ENCODE measurements around the gene CELSR3. TPM values are rescaled to one million over a fixed set of nuclear protein-coding genes. Genes with fewer than 3 reads are reported as not detected.

The CELSR3 gene
- polyA plus RNA-seq, 4 donors: 0.27 to 2.8 (median 1.1) TPM

DNA sequence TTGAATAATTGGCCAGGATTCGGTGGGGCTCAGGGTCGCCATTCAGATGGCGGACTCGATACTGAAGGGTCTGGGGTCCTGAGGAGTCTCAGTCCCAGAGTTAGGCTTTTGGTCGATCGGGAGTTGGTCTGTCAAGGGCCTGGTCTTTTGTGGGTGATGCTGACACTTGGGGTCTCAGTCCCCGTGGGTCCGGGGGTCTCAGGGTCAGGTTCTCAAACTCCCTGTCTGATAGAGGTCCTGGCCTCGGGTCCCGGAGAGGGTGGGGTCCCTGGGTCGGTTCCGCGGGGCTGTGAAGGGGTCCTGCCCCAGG lies 22.6 kb upstream of the CELSR3 start:
- H3K4me3 ChIP-seq (ENCODE audit: low read depth in 1 of 3, low read length in 3 of 3): peak overlapping the region; percentile 42 to 81 (median 79)
- peaks cover 2 to 72% (median 3%) of the 10 kb centered on the region in 3 donors for H3K36me3 ChIP-seq (ENCODE audit: control insufficient read depth in 3 of 3, insufficient read depth in 2 of 3, low read depth in 1 of 3, low read length in 3 of 3)
- H3K27ac ChIP-seq (ENCODE audit: low read depth in 1 of 3, low read length in 2 of 3): peak overlapping the region in 2 of 3 donors; percentile 80 to 87
- DNase-seq: no peak
- no peak for FAIRE-seq
- WGBS, 3 donors: 7 to 11% (median 9%) methylated on average over 13 of the region's 13 CpGs
- H3K9me3 ChIP-seq (ENCODE audit: control insufficient read depth in 2 of 2, insufficient read depth in 1 of 2, low read depth in 1 of 2, low read length in 1 of 2): no peaks in the 10 kb centered on the region
- no peaks in the 10 kb centered on the region for H3K27me3 ChIP-seq (ENCODE audit: control insufficient read depth in 3 of 3, insufficient read depth in 3 of 3, low read length in 3 of 3)
- H3K4me1 ChIP-seq (ENCODE audit: control insufficient read depth in 3 of 3, insufficient read depth in 2 of 3, low read depth in 1 of 3, low read length in 2 of 3): peaks cover 0 to 23% (median 4%) of the 10 kb centered on the region in 3 donors

DNA sequence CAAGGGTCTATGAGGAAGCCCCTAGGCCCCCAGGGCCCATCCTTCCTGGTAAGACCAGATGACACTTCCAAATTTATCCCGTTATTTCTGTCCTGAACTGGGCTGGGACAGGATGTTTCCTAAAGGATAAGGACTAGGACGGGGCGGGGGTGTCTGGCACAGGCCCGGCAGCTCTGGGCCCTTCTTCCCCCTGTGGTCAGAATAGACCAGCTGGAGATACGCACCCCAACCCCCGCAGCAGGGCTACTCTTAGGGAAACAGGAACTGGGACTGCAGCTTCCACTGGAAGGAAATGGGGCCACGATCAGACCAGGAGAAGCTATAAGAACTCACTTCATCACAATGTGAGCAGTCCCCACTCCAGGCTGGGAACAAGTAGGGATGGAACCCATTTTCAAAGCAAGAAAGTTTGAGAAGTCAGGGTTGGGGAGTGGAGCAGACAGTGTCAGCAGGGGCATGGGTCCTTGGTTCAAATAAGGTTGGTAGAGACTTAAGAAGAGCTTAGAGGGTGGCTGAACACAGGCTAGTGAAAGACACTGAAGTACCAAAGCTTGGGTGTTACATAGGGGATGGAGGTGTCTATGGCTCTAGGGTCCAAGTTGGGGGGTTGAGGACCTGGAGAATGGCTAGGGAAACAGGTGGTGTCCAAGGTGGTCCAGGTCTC lies 21.9 kb upstream of the CELSR3 start:
- WGBS, 3 donors: 42 to 59% (median 47%) methylated on average over 7 of the region's 7 CpGs
- Histone ChIP-seq H3K4me1 (ENCODE audit: control insufficient read depth in 3 of 3, insufficient read depth in 2 of 3, low read depth in 1 of 3, low read length in 2 of 3) (peaks cover 0 to 23% (median 4%) of the 10 kb centered on the region in 3 donors), H3K27me3 (ENCODE audit: control insufficient read depth in 3 of 3, insufficient read depth in 3 of 3, low read length in 3 of 3) (no peaks in the 10 kb centered on the region), H3K4me3 (ENCODE audit: low read depth in 1 of 3, low read length in 3 of 3) (peak overlapping the region in 2 of 3 donors; percentile 79 to 81), H3K36me3 (ENCODE audit: control insufficient read depth in 3 of 3, insufficient read depth in 2 of 3, low read depth in 1 of 3, low read length in 3 of 3) (peaks cover 0 to 74% (median 5%) of the 10 kb centered on the region in 3 donors), H3K9me3 (ENCODE audit: control insufficient read depth in 2 of 2, insufficient read depth in 1 of 2, low read depth in 1 of 2, low read length in 1 of 2) (no peaks in the 10 kb centered on the region), H3K27ac (ENCODE audit: low read depth in 1 of 3, low read length in 2 of 3) (peak overlapping the region in 1 of 3 donors; percentile 19)
- peak in 1 of 2 donors; percentile 32 for DNase-seq
- no peak for FAIRE-seq

DNA sequence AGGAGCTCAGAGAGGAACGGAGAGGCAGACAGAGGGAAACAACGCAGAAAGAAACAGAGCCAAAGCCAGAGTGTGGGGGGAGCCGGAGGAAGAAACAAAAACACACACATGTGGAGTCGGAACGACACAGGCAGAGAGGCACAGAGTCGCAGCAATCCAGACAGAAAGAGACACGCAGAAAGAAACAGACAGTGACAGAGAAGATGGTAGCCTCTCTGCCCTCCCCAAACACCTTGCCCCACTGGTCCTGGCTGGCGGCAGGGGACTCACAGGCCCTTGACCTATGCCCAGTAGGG lies 21.3 kb upstream of the CELSR3 start:
- no peak overlapping the region for H3K27ac ChIP-seq (ENCODE audit: low read depth in 1 of 3, low read length in 2 of 3)
- no peak for FAIRE-seq
- WGBS, 3 donors: 70 to 82% (median 75%) methylated on average over 8 of the region's 8 CpGs
- peaks cover 0 to 74% (median 5%) of the 10 kb centered on the region in 3 donors for H3K36me3 ChIP-seq (ENCODE audit: control insufficient read depth in 3 of 3, insufficient read depth in 2 of 3, low read depth in 1 of 3, low read length in 3 of 3)
- no peaks in the 10 kb centered on the region for H3K9me3 ChIP-seq (ENCODE audit: control insufficient read depth in 2 of 2, insufficient read depth in 1 of 2, low read depth in 1 of 2, low read length in 1 of 2)
- H3K4me1 ChIP-seq (ENCODE audit: control insufficient read depth in 3 of 3, insufficient read depth in 2 of 3, low read depth in 1 of 3, low read length in 2 of 3): peaks cover 0 to 23% (median 4%) of the 10 kb centered on the region in 3 donors
- H3K4me3 ChIP-seq (ENCODE audit: low read depth in 1 of 3, low read length in 3 of 3): no peak overlapping the region
- H3K27me3 ChIP-seq (ENCODE audit: control insufficient read depth in 3 of 3, insufficient read depth in 3 of 3, low read length in 3 of 3): no peaks in the 10 kb centered on the region
- DNase-seq: no peak

DNA sequence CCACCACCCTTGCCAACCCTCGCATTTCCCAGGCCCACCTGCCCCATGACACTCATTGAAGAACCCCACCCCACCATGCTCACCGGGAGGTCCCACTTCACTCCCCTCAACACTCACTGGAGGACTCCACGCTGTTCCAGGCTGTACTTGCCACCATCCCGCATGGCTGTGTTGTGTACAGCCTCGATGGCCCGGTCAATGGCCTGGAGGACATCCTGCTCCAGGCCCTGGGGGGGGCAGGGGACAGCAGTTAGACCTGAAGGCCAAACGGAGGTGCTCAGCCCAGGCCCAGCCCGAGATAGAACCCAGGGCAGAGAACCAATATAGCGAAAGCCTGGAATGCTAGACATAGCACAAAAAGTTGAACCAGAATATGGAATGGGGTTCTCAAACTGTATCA lies 20.1 kb upstream of the CELSR3 start:
- FAIRE-seq (no peak), DNase-seq (no peak)
- Histone ChIP-seq H3K27ac (ENCODE audit: low read depth in 1 of 3, low read length in 2 of 3) (no peak overlapping the region), H3K9me3 (ENCODE audit: control insufficient read depth in 2 of 2, insufficient read depth in 1 of 2, low read depth in 1 of 2, low read length in 1 of 2) (no peaks in the 10 kb centered on the region), H3K36me3 (ENCODE audit: control insufficient read depth in 3 of 3, insufficient read depth in 2 of 3, low read depth in 1 of 3, low read length in 3 of 3) (peaks cover 0 to 73% (median 7%) of the 10 kb centered on the region in 3 donors), H3K27me3 (ENCODE audit: control insufficient read depth in 3 of 3, insufficient read depth in 3 of 3, low read length in 3 of 3) (no peaks in the 10 kb centered on the region), H3K4me1 (ENCODE audit: control insufficient read depth in 3 of 3, insufficient read depth in 2 of 3, low read depth in 1 of 3, low read length in 2 of 3) (peaks cover 0 to 23% (median 4%) of the 10 kb centered on the region in 3 donors), H3K4me3 (ENCODE audit: low read depth in 1 of 3, low read length in 3 of 3) (no peak overlapping the region)
- 88 to 97% (median 93%) methylated on average over 9 of the region's 9 CpGs for WGBS, 3 donors

DNA sequence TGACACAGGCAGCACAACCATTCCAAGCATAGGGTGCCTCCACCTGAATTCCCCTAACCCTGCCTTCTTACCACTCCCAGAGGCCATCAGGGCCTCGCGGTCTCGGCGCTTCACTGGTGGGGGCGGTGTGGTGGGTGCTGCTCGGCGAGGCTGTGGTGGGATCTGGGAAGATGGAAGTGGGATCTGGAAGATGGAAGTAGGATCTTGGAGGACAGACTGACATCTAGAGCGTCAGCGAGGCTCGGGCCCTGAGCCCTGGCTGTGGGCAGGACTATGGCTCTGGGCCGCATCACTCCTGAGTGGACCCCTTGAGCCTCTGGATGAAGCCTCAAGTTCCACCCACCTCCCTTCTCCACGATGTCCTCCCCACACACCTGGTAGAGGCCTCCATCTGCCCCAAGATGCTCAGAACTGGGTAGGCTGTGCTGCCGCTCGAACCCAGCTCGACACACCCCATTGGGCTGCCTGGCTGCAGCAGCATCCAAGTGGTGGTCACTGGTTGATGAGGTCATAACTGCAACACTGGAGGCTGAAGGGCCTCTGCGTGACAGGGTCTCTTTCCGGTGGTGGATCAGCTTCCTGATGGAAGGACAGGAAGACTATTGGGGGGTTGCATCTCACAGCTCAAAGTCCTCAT lies 19.4 kb upstream of the CELSR3 start:
- Histone ChIP-seq H3K27me3 (ENCODE audit: control insufficient read depth in 3 of 3, insufficient read depth in 3 of 3, low read length in 3 of 3) (no peaks in the 10 kb centered on the region), H3K36me3 (ENCODE audit: control insufficient read depth in 3 of 3, insufficient read depth in 2 of 3, low read depth in 1 of 3, low read length in 3 of 3) (peaks cover 0 to 72% (median 8%) of the 10 kb centered on the region in 3 donors), H3K4me3 (ENCODE audit: low read depth in 1 of 3, low read length in 3 of 3) (no peak overlapping the region), H3K9me3 (ENCODE audit: control insufficient read depth in 2 of 2, insufficient read depth in 1 of 2, low read depth in 1 of 2, low read length in 1 of 2) (no peaks in the 10 kb centered on the region), H3K27ac (ENCODE audit: low read depth in 1 of 3, low read length in 2 of 3) (no peak overlapping the region), H3K4me1 (ENCODE audit: control insufficient read depth in 3 of 3, insufficient read depth in 2 of 3, low read depth in 1 of 3, low read length in 2 of 3) (peaks cover 0 to 23% (median 4%) of the 10 kb centered on the region in 3 donors)
- 93 to 98% (median 95%) methylated on average over 17 of the region's 17 CpGs for WGBS, 3 donors
- no peak for DNase-seq
- FAIRE-seq: no peak

DNA sequence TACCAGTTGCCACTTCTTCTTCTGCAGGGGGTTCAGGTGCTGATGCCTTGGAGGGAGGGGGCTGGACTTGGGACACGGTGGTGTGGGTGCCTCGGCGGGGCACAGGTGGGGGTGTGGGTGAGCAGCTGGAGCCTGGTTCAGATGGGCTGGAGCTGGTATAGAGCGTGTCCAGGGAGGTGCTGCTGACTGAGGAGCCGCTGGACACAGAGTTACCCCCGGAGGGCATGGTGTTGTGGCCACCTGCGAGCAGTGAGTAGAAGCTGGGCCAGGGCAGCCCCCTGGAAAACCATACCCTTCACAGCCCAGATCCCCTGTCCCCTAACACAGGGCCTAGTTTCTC lies 18.8 kb upstream of the CELSR3 start:
- Histone ChIP-seq H3K36me3 (ENCODE audit: control insufficient read depth in 3 of 3, insufficient read depth in 2 of 3, low read depth in 1 of 3, low read length in 3 of 3) (peaks cover 0 to 71% (median 8%) of the 10 kb centered on the region in 3 donors), H3K27me3 (ENCODE audit: control insufficient read depth in 3 of 3, insufficient read depth in 3 of 3, low read length in 3 of 3) (no peaks in the 10 kb centered on the region), H3K9me3 (ENCODE audit: control insufficient read depth in 2 of 2, insufficient read depth in 1 of 2, low read depth in 1 of 2, low read length in 1 of 2) (no peaks in the 10 kb centered on the region), H3K4me1 (ENCODE audit: control insufficient read depth in 3 of 3, insufficient read depth in 2 of 3, low read depth in 1 of 3, low read length in 2 of 3) (peaks cover 0 to 23% (median 4%) of the 10 kb centered on the region in 3 donors), H3K27ac (ENCODE audit: low read depth in 1 of 3, low read length in 2 of 3) (no peak overlapping the region), H3K4me3 (ENCODE audit: low read depth in 1 of 3, low read length in 3 of 3) (no peak overlapping the region)
- 91 to 95% (median 94%) methylated on average over 7 of the region's 7 CpGs for WGBS, 3 donors
- DNase-seq (no peak), FAIRE-seq (no peak)

DNA sequence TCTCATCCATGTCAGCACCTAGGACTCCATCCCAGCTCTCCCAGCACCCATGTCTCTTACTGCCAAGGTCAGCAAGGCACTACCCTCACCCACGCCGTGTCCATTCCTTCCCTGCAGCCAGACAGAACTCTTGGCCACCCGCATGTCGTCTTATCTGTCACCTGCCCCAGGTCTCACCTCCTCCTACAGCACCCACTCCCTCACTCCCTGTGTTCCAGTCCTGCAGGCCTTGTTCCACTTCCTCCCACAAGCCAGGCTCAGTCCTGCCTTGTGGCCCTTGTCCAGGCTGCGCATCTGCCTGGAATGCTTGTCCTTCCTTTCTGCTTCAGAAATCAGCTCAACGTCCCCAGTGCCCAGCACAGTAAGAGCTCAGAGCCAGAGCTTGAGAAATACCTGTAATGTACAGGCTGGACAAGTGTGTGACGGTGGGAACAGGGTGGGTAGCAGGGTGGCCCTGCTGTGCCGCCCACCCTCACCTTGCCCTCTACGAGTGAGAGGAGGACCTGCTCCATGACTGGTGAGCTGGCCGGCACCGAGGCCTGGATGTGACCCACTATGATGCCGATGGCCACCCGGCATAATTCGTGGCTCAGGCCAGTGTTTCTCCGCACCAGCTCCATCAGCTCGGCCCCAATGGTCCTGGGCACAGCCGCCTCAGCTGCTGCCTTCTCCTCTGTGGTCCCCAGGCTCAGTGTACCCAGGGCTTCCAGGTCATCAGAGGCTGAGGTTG lies 18.3 kb upstream of the CELSR3 start:
- H3K4me3 ChIP-seq (ENCODE audit: low read depth in 1 of 3, low read length in 3 of 3): no peak overlapping the region
- H3K27ac ChIP-seq (ENCODE audit: low read depth in 1 of 3, low read length in 2 of 3): no peak overlapping the region
- 93 to 97% (median 96%) methylated on average over 17 of the region's 17 CpGs for WGBS, 3 donors
- H3K4me1 ChIP-seq (ENCODE audit: control insufficient read depth in 3 of 3, insufficient read depth in 2 of 3, low read depth in 1 of 3, low read length in 2 of 3): peaks cover 0 to 20% (median 4%) of the 10 kb centered on the region in 3 donors
- FAIRE-seq: no peak
- H3K27me3 ChIP-seq (ENCODE audit: control insufficient read depth in 3 of 3, insufficient read depth in 3 of 3, low read length in 3 of 3): no peaks in the 10 kb centered on the region
- DNase-seq: no peak
- peaks cover 0 to 76% (median 8%) of the 10 kb centered on the region in 3 donors for H3K36me3 ChIP-seq (ENCODE audit: control insufficient read depth in 3 of 3, insufficient read depth in 2 of 3, low read depth in 1 of 3, low read length in 3 of 3)
- no peaks in the 10 kb centered on the region for H3K9me3 ChIP-seq (ENCODE audit: control insufficient read depth in 2 of 2, insufficient read depth in 1 of 2, low read depth in 1 of 2, low read length in 1 of 2)

DNA sequence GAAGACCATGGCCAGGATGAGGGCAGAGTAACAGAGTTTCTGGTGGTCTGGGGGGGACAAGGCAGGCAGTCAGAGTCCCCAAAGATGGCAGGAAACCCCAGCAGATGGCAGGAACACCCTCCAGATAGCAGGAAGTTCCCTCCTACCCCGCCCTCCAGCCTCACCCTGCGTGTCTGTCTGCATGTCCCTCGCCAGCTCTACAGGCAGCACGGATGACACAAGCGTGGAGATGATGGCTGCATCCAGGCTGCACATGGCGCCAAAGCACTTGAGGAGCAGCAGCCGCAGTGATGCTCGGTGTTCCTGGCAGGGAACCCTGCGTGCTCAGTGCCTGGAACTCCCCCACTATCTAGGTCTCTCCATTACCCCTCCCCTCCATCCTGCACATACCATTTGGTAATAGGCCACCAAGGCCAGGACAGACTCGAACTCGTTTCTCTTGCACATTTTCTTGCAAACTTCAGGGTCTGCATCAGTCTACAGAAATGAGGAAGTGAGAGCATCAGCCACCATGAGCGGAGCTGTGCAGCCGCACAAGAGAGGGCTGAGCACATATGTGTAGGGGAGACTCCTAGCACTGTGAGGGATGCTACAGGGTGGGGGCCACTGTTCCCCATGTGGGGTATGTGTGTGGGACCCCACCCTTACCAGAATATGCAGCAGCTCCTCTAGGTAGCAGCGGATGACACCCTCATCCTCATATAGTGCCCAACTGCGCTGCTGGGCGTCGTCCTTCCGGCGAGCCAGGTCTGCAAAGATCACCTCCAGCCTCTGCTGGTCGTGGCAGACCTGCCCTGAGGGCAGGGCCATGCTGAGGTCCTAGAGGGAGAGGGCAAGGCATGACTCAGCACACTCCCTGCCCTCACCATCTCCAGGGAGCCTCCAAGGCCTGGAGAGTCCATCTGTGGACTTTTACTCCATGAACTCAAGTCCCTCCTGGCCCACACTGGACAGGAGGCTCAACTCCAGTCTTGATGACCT lies 17.0 kb upstream of the CELSR3 start:
- Histone ChIP-seq H3K9me3 (ENCODE audit: control insufficient read depth in 2 of 2, insufficient read depth in 1 of 2, low read depth in 1 of 2, low read length in 1 of 2) (no peaks in the 10 kb centered on the region), H3K36me3 (ENCODE audit: control insufficient read depth in 3 of 3, insufficient read depth in 2 of 3, low read depth in 1 of 3, low read length in 3 of 3) (peaks cover 0 to 82% (median 11%) of the 10 kb centered on the region in 3 donors), H3K27me3 (ENCODE audit: control insufficient read depth in 3 of 3, insufficient read depth in 3 of 3, low read length in 3 of 3) (no peaks in the 10 kb centered on the region), H3K4me3 (ENCODE audit: low read depth in 1 of 3, low read length in 3 of 3) (no peak overlapping the region), H3K27ac (ENCODE audit: low read depth in 1 of 3, low read length in 2 of 3) (no peak overlapping the region), H3K4me1 (ENCODE audit: control insufficient read depth in 3 of 3, insufficient read depth in 2 of 3, low read depth in 1 of 3, low read length in 2 of 3) (peaks cover 0 to 17% (median 4%) of the 10 kb centered on the region in 3 donors)
- FAIRE-seq (no peak), DNase-seq (no peak)
- 87 to 93% (median 92%) methylated on average over 20 of the region's 20 CpGs for WGBS, 3 donors

Data from small intestine (tissue), 7 donors.